H1 (cell line): ENCODE measurements around the gene KCNN1. TPM values are rescaled to one million over a fixed set of nuclear protein-coding genes. Genes with fewer than 3 reads are reported as not detected.

Experiments
- CTCF ChIA-PET: fragments of 300-600 bp; sonication (Branson Sonifier 250); formaldehyde crosslinking; loops from one replicate; lab custom pipeline; 2021; ENCODE audit not compliant: partially characterized antibody; lab: Charles Lee
- POLR2A ChIA-PET: fragments of 300-600 bp; sonication (Branson Sonifier 250); formaldehyde crosslinking; loops from one replicate; lab custom pipeline; 2021; ENCODE audit warnings: inconsistent platforms; ENCODE audit not compliant: partially characterized antibody; lab: Charles Lee
- DNase-seq, 2 experiments: peaks; one replicate each; pipeline versions ENCODE4 v3.0.0 to v3.0.0-alpha.2; 2010 to 2022; ENCODE audit warnings: low spot score in 2 of 2, low read depth in 1 of 2, mixed read lengths in 1 of 2
- FAIRE-seq: peaks from 2 replicates; lab custom pipeline; 2011; peaks lifted over from hg19 to GRCh38; lab: Jason Lieb, UNC
- H2AFZ ChIP-seq: 2 replicates; pipeline ENCODE4 v1.8.1; 2012; ENCODE audit warnings: low read length, inconsistent platforms
- H2AK5ac ChIP-seq: 2 replicates; pipeline ENCODE4 v1.6.1; 2013; ENCODE audit warnings: low read depth, low read length
- H2BK120ac ChIP-seq: replicated peaks from 2 replicates; pipeline ENCODE3; 2013; ENCODE audit warnings: low read depth, low read length, inconsistent platforms
- H2BK12ac ChIP-seq: 2 replicates; pipeline ENCODE4 v1.6.1; 2013; ENCODE audit warnings: low read depth, low read length
- H2BK15ac ChIP-seq: 2 replicates; pipeline ENCODE4 v1.6.1; 2013; ENCODE audit warnings: low read length
- H2BK20ac ChIP-seq: 2 replicates; pipeline ENCODE4 v1.6.1; 2013; ENCODE audit warnings: low read length
- H2BK5ac ChIP-seq: 2 replicates; pipeline ENCODE4 v1.6.1; 2013; ENCODE audit warnings: low read depth, low read length
- H3K14ac ChIP-seq: 2 replicates; pipeline ENCODE4 v1.6.1; 2013; ENCODE audit warnings: inconsistent platforms; ENCODE audit not compliant: insufficient read length
- H3K18ac ChIP-seq: 2 replicates; pipeline ENCODE4 v1.6.1; 2013; ENCODE audit warnings: low read length; ENCODE audit errors: extremely low read depth
- H3K23ac ChIP-seq: 2 replicates; pipeline ENCODE4 v1.6.1; 2013; ENCODE audit warnings: inconsistent platforms; ENCODE audit not compliant: insufficient read length
- H3K23me2 ChIP-seq: 2 replicates; pipeline ENCODE4 v1.6.1; 2013; ENCODE audit warnings: low read depth, low read length
- H3K27ac ChIP-seq: 2 replicates; pipeline ENCODE4 v1.6.1; 2011; ENCODE audit warnings: low read depth, low read length, inconsistent platforms
- H3K27me3 ChIP-seq, 4 experiments: replicated peaks in 1 of 4; 1 replicate in 1 of 4; 2 replicates in 3 of 4; pipeline versions ENCODE4 v1.6.1 to v1.8.1; 2011 to 2013; ENCODE audit warnings: low read length in 3 of 4, mild to moderate bottlenecking in 3 of 4, inconsistent platforms in 2 of 4, mixed read lengths in 2 of 4, moderate library complexity in 1 of 4; ENCODE audit not compliant: control insufficient read depth in 3 of 4, insufficient read depth in 3 of 4; ENCODE audit errors: extremely low read depth in 1 of 4
- H3K36me3 ChIP-seq, 4 experiments: 2 replicates each; pipeline versions ENCODE4 v1.6.1 to v1.8.1; 2011 to 2013; ENCODE audit warnings: mild to moderate bottlenecking in 4 of 4, low read length in 3 of 4, moderate library complexity in 2 of 4, control low read depth in 1 of 4, inconsistent platforms in 1 of 4; ENCODE audit not compliant: insufficient read depth in 4 of 4, control insufficient read depth in 2 of 4
- H3K4ac ChIP-seq: replicated peaks from 2 replicates; pipeline ENCODE3; 2013; ENCODE audit warnings: low read length, low read depth, mixed read lengths, inconsistent platforms; ENCODE audit not compliant: insufficient read length
- H3K4me1 ChIP-seq, 4 experiments: replicated peaks in 1 of 4; 1 replicate in 1 of 4; 2 replicates in 3 of 4; pipeline versions ENCODE4 v1.6.1 to v1.8.1; 2011 to 2013; ENCODE audit warnings: low read length in 3 of 4, inconsistent platforms in 2 of 4, mixed read lengths in 1 of 4; ENCODE audit not compliant: insufficient read depth in 4 of 4, control insufficient read depth in 3 of 4
- H3K4me2 ChIP-seq, 2 experiments: 2 replicates each; pipeline versions ENCODE4 v1.6.1 to v1.8.1; 2011 to 2013; ENCODE audit warnings: low read depth in 2 of 2, low read length in 2 of 2, control low read depth in 1 of 2, inconsistent platforms in 1 of 2, mild to moderate bottlenecking in 1 of 2; ENCODE audit not compliant: insufficient read depth in 1 of 2
- H3K4me3 ChIP-seq, 4 experiments: fragments of 200-600, 300-600 bp in 1 of 4; sonication (generic), shearing (Covaris generic), sonication (Bioruptor Twin) in 1 of 4; 2 replicates each; pipeline versions ENCODE4 v1.5.1 to v1.8.1; 2011 to 2016; ENCODE audit warnings: low read length in 4 of 4, low read depth in 3 of 4, control low read depth in 2 of 4, inconsistent platforms in 2 of 4, mild to moderate bottlenecking in 2 of 4, mixed read lengths in 1 of 4, moderate library complexity in 1 of 4; ENCODE audit not compliant: insufficient read depth in 2 of 4; ENCODE audit errors: extremely low read depth in 1 of 4
- H3K56ac ChIP-seq: replicated peaks from 2 replicates; pipeline ENCODE3; 2013; ENCODE audit warnings: low read depth, mild to moderate bottlenecking, mixed read lengths, low read length, inconsistent platforms; ENCODE audit not compliant: insufficient read length
- H3K79me1 ChIP-seq: 2 replicates; pipeline ENCODE4 v1.6.1; 2013; ENCODE audit warnings: low read depth, low read length, control low read depth
- H3K79me2 ChIP-seq, 2 experiments: 2 replicates each; pipeline versions ENCODE4 v1.6.1 to v1.8.1; 2012 to 2013; ENCODE audit warnings: low read length in 2 of 2, mild to moderate bottlenecking in 2 of 2, inconsistent platforms in 1 of 2; ENCODE audit not compliant: insufficient read depth in 2 of 2, control insufficient read depth in 1 of 2
- H3K9ac ChIP-seq, 4 experiments: replicated peaks in 1 of 4; 1 replicate in 1 of 4; 2 replicates in 3 of 4; pipeline versions ENCODE4 v1.6.1 to v1.8.1; 2011 to 2013; ENCODE audit warnings: low read depth in 3 of 4, low read length in 3 of 4, control low read depth in 2 of 4, mild to moderate bottlenecking in 2 of 4, moderate library complexity in 2 of 4, inconsistent platforms in 1 of 4; ENCODE audit errors: extremely low read depth in 1 of 4
- H3K9me3 ChIP-seq, 2 experiments: 2 replicates each; pipeline versions ENCODE4 v1.6.1 to v1.8.1; 2012 to 2013; ENCODE audit warnings: mild to moderate bottlenecking in 2 of 2, moderate library complexity in 2 of 2, control low read depth in 1 of 2, inconsistent platforms in 1 of 2, low read depth in 1 of 2, low read length in 1 of 2, mixed read lengths in 1 of 2; ENCODE audit not compliant: insufficient read depth in 2 of 2
- H4K20me1 ChIP-seq, 2 experiments: replicated peaks in 1 of 2; 2 replicates each; pipeline versions ENCODE3 to v1.8.1; 2011 to 2013; ENCODE audit warnings: inconsistent platforms in 2 of 2, low read length in 2 of 2, mild to moderate bottlenecking in 1 of 2; ENCODE audit not compliant: insufficient read depth in 2 of 2, control insufficient read depth in 1 of 2
- H4K5ac ChIP-seq: 2 replicates; pipeline ENCODE4 v1.6.1; 2013; ENCODE audit warnings: low read length, low read depth, mixed read lengths, inconsistent platforms; ENCODE audit not compliant: insufficient read length
- H4K8ac ChIP-seq: 2 replicates; pipeline ENCODE4 v1.8.0; 2013; ENCODE audit warnings: mild to moderate bottlenecking, moderate library complexity, low read length, inconsistent platforms; ENCODE audit not compliant: insufficient read depth; ENCODE audit errors: extremely low read depth
- H4K91ac ChIP-seq: replicated peaks from 2 replicates; pipeline ENCODE3; 2013; ENCODE audit warnings: low read length, mixed read lengths, inconsistent platforms; ENCODE audit not compliant: insufficient read length
- CTCF ChIP-seq, 3 experiments: IDR thresholded peaks; 1 replicate in 2 of 3; 2 replicates in 1 of 3; pipeline versions ENCODE4 v1.5.1 to v1.6.1; 2011; ENCODE audit warnings: low read length in 3 of 3, mild to moderate bottlenecking in 3 of 3, inconsistent platforms in 2 of 3, low read depth in 1 of 3, moderate library complexity in 1 of 3; ENCODE audit not compliant: insufficient read depth in 1 of 3; ENCODE audit errors: control extremely low read depth in 1 of 3
- EP300 ChIP-seq, 2 experiments: IDR thresholded peaks; 1 replicate in 1 of 2; 2 replicates in 1 of 2; pipeline ENCODE4 v1.6.1; 2011 to 2012; ENCODE audit warnings: low read depth in 2 of 2, low read length in 2 of 2, mild to moderate bottlenecking in 2 of 2, borderline replicate concordance in 1 of 2, inconsistent platforms in 1 of 2, moderate library complexity in 1 of 2
- SIN3A ChIP-seq, 2 experiments: IDR thresholded peaks in 1 of 2; conservative IDR thresholded peaks in 1 of 2; 2 replicates each; pipeline ENCODE4 v1.6.1; 2011 to 2012; ENCODE audit warnings: low read length in 2 of 2, improper control_type of control experiment in 1 of 2, low read depth in 1 of 2, mild to moderate bottlenecking in 1 of 2
- WGBS, 2 experiments: shearing (Covaris generic) in 1 of 2; methylation state at CpG; one replicate each; pipeline versions ENCODE4 v1.1.6 to v1.1.7; 2013 to 2015; ENCODE audit warnings: low lambda C conversion rate in 2 of 2, mixed read lengths in 2 of 2, inconsistent platforms in 1 of 2, low coverage in 1 of 2, missing lambda C conversion rate in 1 of 2; ENCODE audit not compliant: insufficient replicate concordance in 2 of 2, insufficient coverage in 1 of 2, insufficient read length in 1 of 2; ENCODE audit errors: extremely low coverage in 1 of 2, missing lambda C conversion rate in 1 of 2; 5-methylcytosine and 5-hydroxymethylcytosine counted together
- polyA plus RNA-seq, 7 experiments: library from polyadenylated mRNA; depleted of rRNA in 3 of 7; stranded (reverse) in 5 of 7; unstranded in 2 of 7; fragments of >200 nt in 5 of 7; fragments of 200-250 nt in 2 of 7; gene quantifications; 1 replicate in 5 of 7; 2 replicates in 1 of 7; 4 replicates in 1 of 7; pipeline versions ENCODE4 v1.2.1 to v1.2.3, GENCODE V29; 2011 to 2013; ENCODE audit warnings: missing spikeins in 2 of 7, mixed read lengths in 2 of 7
- total RNA-seq: library from RNA; stranded (reverse); fragmentation: NEBNext Ultra II Directional; extraction: Animal tissue kit (Norgen Biotek cat#: 25700); gene quantifications from 2 replicates; pipeline ENCODE4 v1.2.1, GENCODE V29; 2021

Gene KCNN1
- total and polyA plus RNA-seq, 2 of the 8 experiments (the other 6 are each of a cell fraction or from before 2014, with no cell fraction given): 11.0 to 12.5 TPM

GRCh38 chr19:17942582-17943273, 24.2 kb upstream of the KCNN1 start:
- Histone ChIP-seq H3K79me1 (no peaks in the 10 kb centered on the region), H3K23me2 (peaks cover 7% of the 10 kb centered on the region; the same call in 1 of the 2 replicates), H3K14ac (no peak overlapping the region), H3K9ac (peak overlapping the region in 2 of 4 experiments; percentile 25 to 46; a peak in 1 of 7 replicates), H3K23ac (no peak overlapping the region), H3K79me2 (no peaks in the 10 kb centered on the region), H4K8ac (peak overlapping the region; percentile 11; the same call in 1 of the 2 replicates), H2AK5ac (peak overlapping the region; percentile 71; the same call in 1 of the 2 replicates), H4K20me1 (peaks cover 1 to 4% of the 10 kb centered on the region in 2 experiments), H2BK5ac (peak overlapping the region; percentile 60; the same call in 1 of the 2 replicates), H2BK120ac (no peak overlapping the region), H3K9me3 (no peaks in the 10 kb centered on the region), H4K5ac (peak overlapping the region; percentile 10), H3K4me3 (peak overlapping the region in 3 of 4 experiments; percentile 14 to 56 (median 25); a peak in 5 of 8 replicates), H3K4ac (peak overlapping the region; percentile 38), H4K91ac (peak overlapping the region; percentile 35), H3K36me3 (peaks cover 0 to 3% (median 0%) of the 10 kb centered on the region in 4 experiments; a peak in 1 of 8 replicates), H3K27me3 (no peaks in the 10 kb centered on the region), H3K56ac (no peak overlapping the region), H3K18ac (no peak overlapping the region; the same call in 1 of the 2 replicates), H2AFZ (no peak overlapping the region), H3K4me2 (peak overlapping the region; percentile 47 to 68), H2BK12ac (no peak overlapping the region), H3K27ac (no peak overlapping the region; the same call in 1 of the 2 replicates), H2BK15ac (peak overlapping the region; percentile 81; the same call in 1 of the 2 replicates), H2BK20ac (no peak overlapping the region), H3K4me1 (peaks cover 0 to 21% (median 14%) of the 10 kb centered on the region in 4 experiments; a peak in 6 of 7 replicates)
- WGBS, 2 experiments: 59% methylated on average over 37 of the region's 41 CpGs; no CpG with 5 or more reads in 1 of the 2 experiments
- TF ChIP-seq CTCF (IDR thresholded peaks at IDR 0.05; ENCODE audit: control extremely low read depth in 1 of 3, insufficient read depth in 1 of 3, low read depth in 1 of 3, low read length in 3 of 3) (peak in 2 of 3 experiments; percentile 9 to 12; a peak in 2 of 4 replicates), SIN3A (conservative IDR thresholded peaks at IDR 0.05 in 1 of 2, IDR thresholded peaks at IDR 0.05 in 1 of 2; ENCODE audit: low read depth in 1 of 2, low read length in 2 of 2) (0 out of 4 replicates have a peak, but pooled peaks of 1 of the 2 experiments have one; percentile 48), EP300 (IDR thresholded peaks at IDR 0.05; ENCODE audit: borderline replicate concordance in 1 of 2, low read depth in 2 of 2, low read length in 2 of 2) (no peak)
- no peak for FAIRE-seq
- ChIA-PET POLR2A (interaction anchor here (0.8 to 4.6 kb wide), 15 partner anchors 10 to 151 kb away, joined by 3 to 58 read pairs (median 8); partner anchors contain the start of genes CCDC124, KCNN1, RPL18A and SLC5A5), CTCF (interaction anchor here (1.0 to 21.5 kb wide), 10 partner anchors 8 to 72 kb away, joined by 3 to 271 read pairs (median 4); partner anchors contain the start of genes CCDC124 and KCNN1)
- DNase-seq: peak in 1 of 2 experiments; percentile 68
